Breast epithelium (tissue), 4 donors: ENCODE data around the gene TMEM117. TPM values are rescaled to one million over a fixed set of nuclear protein-coding genes. Genes with fewer than 3 reads are reported as not detected.

ENCODE experiments used
- DNase-seq, 2 donors: peaks; one replicate each; pipeline ENCODE4 v3.0.0-alpha.2; 2019; ENCODE audit warnings: low spot score in 2 of 2
- H3K27ac ChIP-seq, 2 donors: fragments of 200-600 bp; sonication (generic) in 1 of 2; one replicate each; pipeline ENCODE4 v1.5.1; 2016 to 2019; ENCODE audit warnings: mild to moderate bottlenecking in 1 of 2
- H3K27me3 ChIP-seq, 2 donors: fragments of 200-600 bp; sonication (generic) in 1 of 2; one replicate each; pipeline versions ENCODE4 v1.5.1 to v1.6.0; 2017 to 2019; ENCODE audit warnings: control low read depth in 1 of 2, mild to moderate bottlenecking in 1 of 2
- H3K36me3 ChIP-seq: fragments of 200-600 bp; one replicate; pipeline ENCODE4 v1.5.1; 2019
- H3K4me1 ChIP-seq, 2 donors: fragments of 200-600 bp; sonication (generic); one replicate each; pipeline ENCODE4 v1.5.1; 2016 to 2019; ENCODE audit warnings: control low read depth in 1 of 2
- H3K4me3 ChIP-seq, 3 donors: fragments of 200-600 bp; sonication (generic); 1 replicate in 2 of 3; 2 replicates in 1 of 3; pipeline ENCODE4 v1.5.1; 2016 to 2019; ENCODE audit warnings: mild to moderate bottlenecking in 3 of 3, moderate library complexity in 2 of 3
- H3K9me3 ChIP-seq, 2 donors: fragments of 200-600 bp; sonication (generic) in 1 of 2; one replicate each; pipeline ENCODE4 v1.5.1; 2016 to 2019; ENCODE audit warnings: control low read depth in 1 of 2
- POLR2A ChIP-seq: fragments of 450-650 bp; IDR thresholded peaks from one replicate; pipeline ENCODE4 v1.6.1; 2016; ENCODE audit warnings: antibody characterized with exemption, mild to moderate bottlenecking, moderate library complexity
- POLR2AphosphoS5 ChIP-seq, 3 donors: sonication (generic); formaldehyde crosslinking; IDR thresholded peaks; one replicate each; pipeline ENCODE4 v1.6.1; 2017; ENCODE audit warnings: antibody characterized with exemption in 3 of 3
- intact Hi-C: fragments of 100-400 bp; cut with DNase I; formaldehyde crosslinking; loops from one replicate; pipeline ENCODE4 v1.15.1; 2023; ENCODE audit warnings: low total_unique reads
- total RNA-seq, 3 donors: library from RNA; depleted of rRNA; stranded (reverse); fragments of >200 nt; gene quantifications; one replicate each; pipeline ENCODE4 v1.1.0, GENCODE V29; 2016
- TF ChIP-seq, protein P1 (sequence below), 3 donors: fragments of 450-650 bp; IDR thresholded peaks; one replicate each; pipeline ENCODE4 v1.5.1; 2016 to 2017; ENCODE audit warnings: antibody characterized with exemption in 3 of 3, mild to moderate bottlenecking in 3 of 3, moderate library complexity in 3 of 3

Gene TMEM117
- total RNA-seq, 3 donors from 2014 or later: 6.1 to 17.1 (median 7.2) TPM

DNA sequence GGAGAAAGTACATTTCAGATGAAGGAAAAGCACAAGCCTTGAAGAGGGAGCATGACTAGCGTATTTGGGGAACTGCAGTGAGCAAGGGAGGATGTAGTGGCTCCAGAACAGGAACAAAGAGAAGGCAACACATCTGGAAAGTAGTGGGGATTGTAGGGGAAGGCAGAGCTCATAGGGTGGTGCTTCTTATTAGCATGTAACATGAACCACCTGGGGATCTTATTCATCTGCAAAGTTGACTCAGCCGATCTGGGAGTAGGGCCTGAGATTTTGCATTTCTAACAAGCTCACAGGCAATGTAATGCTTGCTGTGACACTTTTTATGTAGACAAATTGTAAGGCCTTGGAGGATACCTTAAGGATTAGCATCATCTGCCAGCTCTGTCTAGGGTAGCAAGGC lies 592.9 kb downstream of the TMEM117 start:
- no peak overlapping the region for H3K4me3 ChIP-seq
- DNase-seq: no peak
- H3K27ac ChIP-seq: no peak overlapping the region
- TF ChIP-seq POLR2AphosphoS5 (IDR thresholded peaks at IDR 0.05) (no peak), POLR2A (no peak)
- TF ChIP-seq, protein P1, sequence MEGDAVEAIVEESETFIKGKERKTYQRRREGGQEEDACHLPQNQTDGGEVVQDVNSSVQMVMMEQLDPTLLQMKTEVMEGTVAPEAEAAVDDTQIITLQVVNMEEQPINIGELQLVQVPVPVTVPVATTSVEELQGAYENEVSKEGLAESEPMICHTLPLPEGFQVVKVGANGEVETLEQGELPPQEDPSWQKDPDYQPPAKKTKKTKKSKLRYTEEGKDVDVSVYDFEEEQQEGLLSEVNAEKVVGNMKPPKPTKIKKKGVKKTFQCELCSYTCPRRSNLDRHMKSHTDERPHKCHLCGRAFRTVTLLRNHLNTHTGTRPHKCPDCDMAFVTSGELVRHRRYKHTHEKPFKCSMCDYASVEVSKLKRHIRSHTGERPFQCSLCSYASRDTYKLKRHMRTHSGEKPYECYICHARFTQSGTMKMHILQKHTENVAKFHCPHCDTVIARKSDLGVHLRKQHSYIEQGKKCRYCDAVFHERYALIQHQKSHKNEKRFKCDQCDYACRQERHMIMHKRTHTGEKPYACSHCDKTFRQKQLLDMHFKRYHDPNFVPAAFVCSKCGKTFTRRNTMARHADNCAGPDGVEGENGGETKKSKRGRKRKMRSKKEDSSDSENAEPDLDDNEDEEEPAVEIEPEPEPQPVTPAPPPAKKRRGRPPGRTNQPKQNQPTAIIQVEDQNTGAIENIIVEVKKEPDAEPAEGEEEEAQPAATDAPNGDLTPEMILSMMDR (IDR thresholded peaks at IDR 0.05): no peak
- H3K9me3 ChIP-seq: no peaks in the 10 kb centered on the region
- H3K36me3 ChIP-seq: no peaks in the 10 kb centered on the region
- H3K4me1 ChIP-seq: no peaks in the 10 kb centered on the region
- intact Hi-C loops: no loop called here
- no peaks in the 10 kb centered on the region for H3K27me3 ChIP-seq

DNA sequence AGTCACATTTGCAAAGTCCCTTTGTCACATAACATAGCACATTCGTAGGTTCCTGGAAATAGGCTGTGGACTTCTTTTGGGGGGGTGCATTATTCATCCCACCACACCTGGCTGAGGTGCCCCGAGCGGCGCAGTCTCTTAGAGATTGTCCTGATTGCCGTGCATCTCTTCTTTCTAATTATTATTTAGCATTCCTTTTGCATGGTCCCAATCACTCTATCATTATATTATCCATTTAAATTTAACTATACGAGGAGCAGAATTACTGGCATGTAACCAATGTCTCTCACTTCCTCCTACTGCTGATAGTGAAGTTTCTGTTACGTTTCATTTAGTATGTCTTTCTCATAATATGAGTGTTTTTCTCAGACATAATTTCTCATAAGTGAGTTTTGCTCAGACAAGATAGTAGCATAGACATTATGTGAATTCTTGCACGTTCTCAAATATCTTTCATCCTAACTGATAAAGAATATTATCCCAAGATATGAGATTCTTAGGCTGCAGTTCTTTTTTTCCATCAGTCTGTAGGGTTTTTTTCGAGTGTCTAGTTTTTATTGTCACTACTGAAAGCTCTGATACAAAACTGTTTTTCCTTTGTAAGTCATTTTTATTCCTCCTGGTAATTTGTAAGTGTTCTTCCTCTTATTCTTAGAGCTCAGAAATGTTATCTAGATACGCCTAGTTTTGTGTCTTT lies 595.9 kb downstream of the TMEM117 start:
- DNase-seq: no peak
- intact Hi-C loops: no loop called here
- TF ChIP-seq, protein P1 (IDR thresholded peaks at IDR 0.05): no peak
- TF ChIP-seq POLR2A (no peak), POLR2AphosphoS5 (IDR thresholded peaks at IDR 0.05) (no peak)

DNA sequence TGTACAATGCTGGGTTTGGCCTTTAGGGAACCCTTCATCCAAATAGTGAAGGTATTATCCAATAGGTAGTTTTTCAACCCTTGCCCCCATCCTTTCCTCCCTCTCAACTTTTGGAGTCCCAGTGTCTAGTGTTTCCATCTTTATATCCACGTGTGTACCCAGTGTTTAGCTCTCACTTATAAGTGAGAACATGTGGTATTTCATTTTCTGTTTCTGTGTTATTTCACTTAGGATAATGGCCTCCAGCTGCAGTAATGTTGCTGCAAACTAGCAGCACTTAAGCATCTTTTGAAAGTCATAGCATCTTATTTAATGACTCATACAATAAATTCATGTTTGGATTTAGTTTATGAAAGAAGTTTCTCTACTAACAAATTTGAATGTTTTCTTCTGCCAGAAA lies 597.8 kb downstream of the TMEM117 start:
- H3K27me3 ChIP-seq: no peaks in the 10 kb centered on the region
- TF ChIP-seq, protein P1 (IDR thresholded peaks at IDR 0.05): no peak
- TF ChIP-seq POLR2AphosphoS5 (IDR thresholded peaks at IDR 0.05): no peak
- TF ChIP-seq POLR2A: no peak
- H3K9me3 ChIP-seq: no peaks in the 10 kb centered on the region
- no peak overlapping the region for H3K27ac ChIP-seq
- no peaks in the 10 kb centered on the region for H3K36me3 ChIP-seq
- no peaks in the 10 kb centered on the region for H3K4me1 ChIP-seq
- no peak for DNase-seq
- no peak overlapping the region for H3K4me3 ChIP-seq
- intact Hi-C loops: no loop called here

More for the DNA sequence above, 595.9 kb downstream of the TMEM117 start:
- no peaks in the 10 kb centered on the region for H3K27me3 ChIP-seq
- H3K4me1 ChIP-seq: no peaks in the 10 kb centered on the region
- no peaks in the 10 kb centered on the region for H3K9me3 ChIP-seq
- no peak overlapping the region for H3K4me3 ChIP-seq
- no peaks in the 10 kb centered on the region for H3K36me3 ChIP-seq
- no peak overlapping the region for H3K27ac ChIP-seq

DNA sequence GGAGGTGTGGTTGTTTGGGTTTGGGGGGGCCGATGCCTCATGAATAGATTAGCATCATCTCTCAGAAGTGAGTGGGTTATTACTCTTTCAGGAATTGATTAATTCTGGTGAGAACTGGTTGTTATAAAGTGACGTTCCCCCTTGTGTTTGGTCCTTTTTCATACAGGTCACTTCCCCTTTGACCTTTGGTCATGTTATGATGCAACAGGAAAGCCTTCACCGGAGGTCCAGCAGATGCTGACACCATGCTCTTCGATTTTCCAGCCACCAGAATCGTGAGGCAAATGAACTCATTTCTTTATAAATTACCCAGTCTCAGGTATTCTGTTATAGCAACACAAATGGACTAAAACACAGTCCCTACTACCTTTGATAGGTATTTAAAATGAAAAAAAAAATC lies 600.9 kb downstream of the TMEM117 start:
- DNase-seq: no peak

More for the DNA sequence above, 600.9 kb downstream of the TMEM117 start:
- TF ChIP-seq POLR2AphosphoS5 (IDR thresholded peaks at IDR 0.05) (no peak), POLR2A (no peak)
- TF ChIP-seq, protein P1 (IDR thresholded peaks at IDR 0.05): no peak
- Histone ChIP-seq H3K4me1 (no peaks in the 10 kb centered on the region), H3K27ac (no peak overlapping the region), H3K27me3 (no peaks in the 10 kb centered on the region), H3K9me3 (no peaks in the 10 kb centered on the region), H3K36me3 (no peaks in the 10 kb centered on the region), H3K4me3 (no peak overlapping the region)
- intact Hi-C loops: no loop called here

Other genes with a start within 250 kb of the TMEM117 start
- 10 to 100 TPM in 1 of 3 donors, 1 to 10 TPM in 2; 7.8 to 13.6 (median 9.2) TPM for gene PUS7L, start 77.3 kb upstream of the TMEM117 start, total RNA-seq
- 10 to 100 TPM; 37.4 to 46.4 (median 38.7) TPM for gene IRAK4, start 77.1 kb upstream of the TMEM117 start, total RNA-seq
- 100 to 1,000 TPM in 1 of 3 donors, 10 to 100 TPM in 2; 73.6 to 102 (median 92.1) TPM for gene TWF1, start 29.8 kb upstream of the TMEM117 start, total RNA-seq